Colon (tissue), 2 donors: ENCODE measurements around the gene MYO1G.

ENCODE experiments used
- FAIRE-seq: peaks from 2 replicates; lab custom pipeline; 2012; peaks lifted over from hg19 to GRCh38; lab: Jason Lieb, UNC
- donor health status: control.
- donor health status: control.

MYO1G gene

GRCh38 chr7:44967571-44968446, 11.0 kb downstream of the MYO1G start:
- FAIRE-seq = no peak

GRCh38 chr7:44966731-44967538, 11.9 kb downstream of the MYO1G start:
- no peak for FAIRE-seq

- FAIRE-seq = no peak
These were observed 12.7 kb downstream of the MYO1G start for GRCh38 chr7:44965937-44966730.

- no peak for FAIRE-seq
These were observed 13.3 kb downstream of the MYO1G start for GRCh38 chr7:44965441-44965903.

GRCh38 chr7:44964831-44965440, 13.9 kb downstream of the MYO1G start:
- FAIRE-seq = no peak

- FAIRE-seq = no peak
These were observed 14.4 kb downstream of the MYO1G start for GRCh38 chr7:44964384-44964830.

GRCh38 chr7:44963364-44964290, 15.2 kb downstream of the MYO1G start:
- FAIRE-seq = no peak

GRCh38 chr7:44962483-44963251, 16.1 kb downstream of the MYO1G start:
- no peak for FAIRE-seq

GRCh38 chr7:44961844-44962482, 16.9 kb downstream of the MYO1G start:
- FAIRE-seq = no peak

- no peak for FAIRE-seq
These were observed 18.7 kb downstream of the MYO1G start for GRCh38 chr7:44960011-44960580.

- FAIRE-seq = no peak
These were observed 19.3 kb downstream of the MYO1G start for GRCh38 chr7:44959433-44959951.

GRCh38 chr7:44958645-44959344, 20.0 kb downstream of the MYO1G start:
- FAIRE-seq = no peak

- FAIRE-seq = no peak
These were observed 22.6 kb downstream of the MYO1G start for GRCh38 chr7:44956157-44956766.

- FAIRE-seq = no peak
These were observed 23.1 kb downstream of the MYO1G start for GRCh38 chr7:44955733-44956132.

GRCh38 chr7:44953156-44953555, 25.7 kb downstream of the MYO1G start:
- no peak for FAIRE-seq

- FAIRE-seq = no peak
These were observed 29.5 kb downstream of the MYO1G start for GRCh38 chr7:44949303-44949702.

- FAIRE-seq = no peak
These were observed 33.3 kb downstream of the MYO1G start for GRCh38 chr7:44945479-44945878.

GRCh38 chr7:44944821-44945220, 34.0 kb downstream of the MYO1G start:
- no peak for FAIRE-seq
